HEK293 (cell line): ENCODE data around the gene GBX1.

Source experiments
- CTCF ChIP-seq: fragments of 450-650 bp; formaldehyde crosslinking; IDR thresholded peaks from 2 replicates; pipeline ENCODE4 v1.5.1; 2016; ENCODE audit warnings: missing biosample characterization, missing genetic modification characterization
- REST ChIP-seq: fragments of 450-650 bp; formaldehyde crosslinking; IDR thresholded peaks from 2 replicates; pipeline ENCODE4 v1.5.1; 2016; ENCODE audit warnings: missing biosample characterization, missing genetic modification characterization
- ZBTB7A ChIP-seq: fragments of 450-650 bp; formaldehyde crosslinking; IDR thresholded peaks from 2 replicates; pipeline ENCODE4 v1.5.1; 2016; ENCODE audit warnings: low read depth, missing biosample characterization, missing genetic modification characterization
- ZFP41 ChIP-seq: fragments of 450-650 bp; formaldehyde crosslinking; IDR thresholded peaks from 2 replicates; pipeline ENCODE4 v1.5.1; 2016; ENCODE audit warnings: missing biosample characterization, missing genetic modification characterization, borderline replicate concordance
- ZNF24 ChIP-seq: fragments of 450-650 bp; formaldehyde crosslinking; IDR thresholded peaks from 2 replicates; pipeline ENCODE4 v1.5.1; 2016; ENCODE audit warnings: missing biosample characterization, missing genetic modification characterization
- ZNF362 ChIP-seq: fragments of 450-650 bp; formaldehyde crosslinking; IDR thresholded peaks from 2 replicates; pipeline ENCODE4 v1.5.1; 2016; ENCODE audit warnings: missing biosample characterization, missing genetic modification characterization
- ZNF488 ChIP-seq: fragments of 450-650 bp; formaldehyde crosslinking; IDR thresholded peaks from 2 replicates; pipeline ENCODE4 v1.5.1; 2016; ENCODE audit warnings: missing biosample characterization, missing genetic modification characterization
- ZNF514 ChIP-seq: fragments of 450-650 bp; formaldehyde crosslinking; IDR thresholded peaks from 2 replicates; pipeline ENCODE4 v1.5.1; 2016; ENCODE audit warnings: missing biosample characterization, missing genetic modification characterization
- ZNF664 ChIP-seq: fragments of 450-650 bp; formaldehyde crosslinking; IDR thresholded peaks from 2 replicates; pipeline ENCODE4 v1.5.1; 2016; ENCODE audit warnings: missing biosample characterization, missing genetic modification characterization

- no peak for TF ChIP-seq CTCF
- no peak for TF ChIP-seq ZBTB7A (tag by site-specific recombination)
- no peak for TF ChIP-seq ZNF24 (tag by site-specific recombination)
- TF ChIP-seq ZNF362 (tag by site-specific recombination), result no peak
- TF ChIP-seq ZFP41 (tag by site-specific recombination), result no peak
- TF ChIP-seq ZNF664, result no peak
- TF ChIP-seq REST, result no peak
- no peak for TF ChIP-seq ZNF514
- TF ChIP-seq ZNF488 (tag by site-specific recombination), result no peak
Measured at GRCh38 chr7:151131224-151131591, 36.3 kb downstream of the GBX1 start.
